ENCODE results near the gene ANXA3.

The ANXA3 gene

DNA sequence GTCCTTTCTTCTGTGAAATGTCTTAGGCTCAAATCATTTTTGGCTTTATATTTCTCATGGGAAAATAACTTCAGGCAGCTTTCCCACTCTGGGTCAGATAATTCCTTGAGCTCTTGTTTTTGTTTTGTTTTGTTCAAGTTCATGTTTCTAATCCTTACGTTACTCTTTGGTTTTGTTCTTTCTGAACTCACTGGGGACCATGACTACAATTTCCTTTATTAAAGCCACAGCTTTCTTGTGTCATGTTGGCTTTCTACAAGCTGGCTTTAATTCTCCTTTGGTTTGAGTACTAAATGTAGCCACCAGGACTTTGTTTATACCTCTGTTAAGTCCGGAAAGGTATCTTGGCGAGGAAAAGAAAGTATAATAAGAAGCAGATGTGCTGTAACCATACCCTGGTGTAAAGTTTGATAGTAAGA lies 30.8 kb upstream of the ANXA3 start:
- Histone ChIP-seq H3K4me1 (ENCODE audit: insufficient read depth, low read length) (no peaks in the 10 kb centered on the region), H3K36me3 (ENCODE audit: insufficient read depth, low read length) (peaks cover 60% of the 10 kb centered on the region), H3K27ac (ENCODE audit: low read depth, low read length) (no peak overlapping the region), H3K4me3 (ENCODE audit: low read length) (no peak overlapping the region), H3K9ac (ENCODE audit: low read depth, low read length) (no peak overlapping the region), H3K9me3 (ENCODE audit: insufficient read depth, low read depth, low read length) (no peaks in the 10 kb centered on the region), H3K27me3 (ENCODE audit: insufficient read depth, low read length) (no peaks in the 10 kb centered on the region)
- 94% methylated on average over 3 of the region's 3 CpGs for WGBS

DNA sequence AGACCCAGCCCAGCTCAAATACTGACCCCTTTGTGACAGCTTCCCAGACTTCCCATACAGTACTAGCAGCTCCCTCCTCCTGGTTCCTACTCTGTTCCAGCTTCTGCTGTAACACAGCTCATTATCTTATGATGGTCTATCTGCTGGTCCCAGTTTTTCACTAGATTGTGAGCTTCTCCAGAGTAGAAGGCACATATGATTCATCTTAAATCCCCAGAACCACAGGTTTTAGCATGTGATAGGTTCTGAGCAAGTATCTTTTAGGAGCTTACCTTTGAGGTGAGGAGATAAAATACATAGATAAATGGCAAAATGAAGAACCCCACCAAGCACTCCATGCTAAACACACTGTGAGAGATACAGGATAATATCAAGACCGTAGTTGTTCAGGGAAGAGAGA lies 27.6 kb upstream of the ANXA3 start:
- H3K27ac ChIP-seq (ENCODE audit: low read depth, low read length), result no peak overlapping the region
- H3K9me3 ChIP-seq (ENCODE audit: insufficient read depth, low read depth, low read length), result no peaks in the 10 kb centered on the region
- H3K36me3 ChIP-seq (ENCODE audit: insufficient read depth, low read length), result peaks cover 78% of the 10 kb centered on the region
- H3K4me1 ChIP-seq (ENCODE audit: insufficient read depth, low read length), result no peaks in the 10 kb centered on the region
- no peak overlapping the region for H3K9ac ChIP-seq (ENCODE audit: low read depth, low read length)
- H3K4me3 ChIP-seq (ENCODE audit: low read length), result no peak overlapping the region
- WGBS, result 38% methylated on average over 1 of the region's 1 CpG
- no peaks in the 10 kb centered on the region for H3K27me3 ChIP-seq (ENCODE audit: insufficient read depth, low read length)

DNA sequence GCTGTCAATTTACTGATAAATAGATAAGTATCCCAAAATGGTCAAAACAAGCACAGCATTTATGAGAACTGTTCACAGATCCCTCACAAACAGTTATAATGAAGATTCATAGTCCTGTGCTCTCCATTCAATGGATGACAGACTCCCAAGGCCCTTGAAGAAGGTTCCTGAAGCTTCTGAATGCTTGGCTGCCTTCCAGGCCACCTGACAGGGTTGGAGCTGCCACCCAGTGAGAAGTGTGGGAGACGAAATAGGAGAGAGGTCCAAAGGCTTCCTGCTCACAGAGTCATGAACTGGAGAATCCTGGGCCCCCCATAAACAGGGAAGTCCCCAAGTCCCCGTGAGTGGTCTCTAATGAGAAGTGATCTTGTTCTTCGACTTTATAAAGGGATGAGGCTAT lies 26.0 kb upstream of the ANXA3 start:
- no peak overlapping the region for H3K4me3 ChIP-seq (ENCODE audit: low read length)
- no peaks in the 10 kb centered on the region for H3K9me3 ChIP-seq (ENCODE audit: insufficient read depth, low read depth, low read length)
- no peak overlapping the region for H3K9ac ChIP-seq (ENCODE audit: low read depth, low read length)
- 90% methylated on average over 3 of the region's 3 CpGs for WGBS
- no peaks in the 10 kb centered on the region for H3K4me1 ChIP-seq (ENCODE audit: insufficient read depth, low read length)
- peaks cover 70% of the 10 kb centered on the region for H3K36me3 ChIP-seq (ENCODE audit: insufficient read depth, low read length)
- H3K27me3 ChIP-seq (ENCODE audit: insufficient read depth, low read length), result no peaks in the 10 kb centered on the region
- H3K27ac ChIP-seq (ENCODE audit: low read depth, low read length), result no peak overlapping the region

DNA sequence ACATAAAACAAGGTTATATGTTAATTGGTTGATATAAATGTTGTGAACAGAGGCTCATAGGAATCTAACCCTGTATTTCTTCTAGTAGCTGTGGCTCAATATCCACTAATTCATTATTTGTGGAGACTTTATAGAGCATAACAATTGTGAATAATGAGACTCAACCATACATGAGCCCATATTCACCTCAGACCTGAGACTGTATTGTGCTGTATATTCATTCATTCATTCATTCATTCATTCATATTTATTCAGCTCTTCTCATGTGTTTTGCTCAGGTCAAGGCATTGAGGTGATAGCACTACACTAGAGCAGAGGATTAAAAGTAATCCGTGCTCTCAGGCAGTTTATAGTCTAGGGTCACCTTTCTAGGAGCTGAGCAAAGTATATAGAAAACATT lies 24.5 kb upstream of the ANXA3 start:
- Histone ChIP-seq H3K36me3 (ENCODE audit: insufficient read depth, low read length) (peaks cover 55% of the 10 kb centered on the region), H3K4me3 (ENCODE audit: low read length) (no peak overlapping the region), H3K9ac (ENCODE audit: low read depth, low read length) (no peak overlapping the region), H3K27ac (ENCODE audit: low read depth, low read length) (no peak overlapping the region), H3K4me1 (ENCODE audit: insufficient read depth, low read length) (no peaks in the 10 kb centered on the region), H3K27me3 (ENCODE audit: insufficient read depth, low read length) (no peaks in the 10 kb centered on the region), H3K9me3 (ENCODE audit: insufficient read depth, low read depth, low read length) (no peaks in the 10 kb centered on the region)
- WGBS, result 100% methylated on average over 1 of the region's 1 CpG

DNA sequence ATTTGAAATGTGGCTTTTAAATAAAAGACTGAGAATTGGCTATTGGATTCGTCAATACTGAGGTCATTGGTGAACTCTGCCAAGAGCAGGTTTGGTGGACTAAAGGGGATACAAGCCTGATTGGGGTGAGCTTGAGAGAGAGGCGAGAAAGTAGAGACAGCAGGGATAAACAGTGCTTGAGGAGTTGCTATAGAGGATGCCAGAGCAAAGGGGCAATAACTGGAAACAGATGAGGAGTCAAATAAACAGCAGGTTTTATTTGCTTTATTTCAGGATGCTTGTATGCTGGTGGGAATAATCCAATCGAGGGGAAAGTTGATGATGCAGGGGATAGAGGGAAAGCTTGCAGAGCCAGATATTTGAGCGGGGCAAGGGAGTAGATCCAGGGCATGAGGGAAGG lies 24.0 kb upstream of the ANXA3 start:
- Histone ChIP-seq H3K9ac (ENCODE audit: low read depth, low read length) (no peak overlapping the region), H3K36me3 (ENCODE audit: insufficient read depth, low read length) (peaks cover 51% of the 10 kb centered on the region), H3K9me3 (ENCODE audit: insufficient read depth, low read depth, low read length) (no peaks in the 10 kb centered on the region), H3K27me3 (ENCODE audit: insufficient read depth, low read length) (no peaks in the 10 kb centered on the region), H3K4me1 (ENCODE audit: insufficient read depth, low read length) (no peaks in the 10 kb centered on the region), H3K4me3 (ENCODE audit: low read length) (no peak overlapping the region), H3K27ac (ENCODE audit: low read depth, low read length) (no peak overlapping the region)
- WGBS, result 92% methylated on average over 4 of the region's 4 CpGs

DNA sequence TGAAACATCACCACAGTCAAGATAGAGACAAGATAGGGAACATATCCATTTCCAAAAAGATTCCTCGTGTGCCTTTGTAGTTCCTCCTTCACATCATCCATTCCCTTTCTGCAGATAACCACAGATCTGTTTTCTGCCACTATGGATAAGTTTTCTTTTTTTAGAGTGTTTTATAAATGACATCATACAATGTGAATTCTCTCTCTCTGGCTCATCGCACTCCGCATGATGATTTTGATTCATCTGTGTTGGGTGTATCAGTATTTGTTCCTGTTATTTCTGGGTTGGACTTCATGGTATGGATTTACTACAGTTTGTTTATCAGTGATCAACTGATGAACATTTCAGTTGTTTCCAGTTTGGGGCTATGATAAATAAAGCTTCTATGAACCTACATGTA lies 23.2 kb upstream of the ANXA3 start:
- Histone ChIP-seq H3K36me3 (ENCODE audit: insufficient read depth, low read length) (peaks cover 44% of the 10 kb centered on the region), H3K4me1 (ENCODE audit: insufficient read depth, low read length) (no peaks in the 10 kb centered on the region), H3K9ac (ENCODE audit: low read depth, low read length) (no peak overlapping the region), H3K27me3 (ENCODE audit: insufficient read depth, low read length) (no peaks in the 10 kb centered on the region), H3K9me3 (ENCODE audit: insufficient read depth, low read depth, low read length) (no peaks in the 10 kb centered on the region), H3K27ac (ENCODE audit: low read depth, low read length) (no peak overlapping the region), H3K4me3 (ENCODE audit: low read length) (no peak overlapping the region)
- WGBS, result 85% methylated on average over 3 of the region's 3 CpGs

DNA sequence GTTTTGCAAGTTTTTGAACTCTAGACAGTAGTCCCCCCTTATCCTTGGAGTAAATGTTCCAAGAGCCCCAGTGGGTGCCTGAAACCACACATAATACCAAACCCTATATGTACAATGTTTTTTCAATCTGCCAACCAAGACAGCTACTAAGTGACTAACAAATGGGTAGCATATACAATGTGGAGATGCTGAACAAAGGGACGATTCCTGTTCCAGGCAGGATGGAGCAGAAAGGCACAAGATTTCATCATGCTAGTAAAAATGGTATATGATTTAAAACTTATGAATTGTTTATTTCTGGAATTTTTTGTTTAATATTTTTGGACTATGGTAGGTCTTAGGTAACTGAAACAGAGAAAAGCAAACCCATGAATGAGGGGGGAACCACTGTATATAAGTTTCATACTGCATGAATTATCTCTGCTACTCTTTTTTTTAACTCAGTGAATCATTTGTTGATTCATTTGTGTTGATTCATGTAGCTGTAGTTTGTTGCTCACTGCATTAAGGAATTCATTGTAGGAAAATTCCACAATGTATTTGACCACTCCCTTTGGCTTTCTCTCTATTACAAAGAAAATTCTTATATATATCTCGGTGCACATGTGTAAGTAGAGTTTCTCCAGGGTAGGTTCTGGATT lies 21.9 kb upstream of the ANXA3 start:
- no peak overlapping the region for H3K27ac ChIP-seq (ENCODE audit: low read depth, low read length)
- H3K4me3 ChIP-seq (ENCODE audit: low read length), result no peak overlapping the region
- no peaks in the 10 kb centered on the region for H3K27me3 ChIP-seq (ENCODE audit: insufficient read depth, low read length)
- H3K36me3 ChIP-seq (ENCODE audit: insufficient read depth, low read length), result peaks cover 34% of the 10 kb centered on the region
- no peaks in the 10 kb centered on the region for H3K4me1 ChIP-seq (ENCODE audit: insufficient read depth, low read length)
- no peak overlapping the region for H3K9ac ChIP-seq (ENCODE audit: low read depth, low read length)
- H3K9me3 ChIP-seq (ENCODE audit: insufficient read depth, low read depth, low read length), result no peaks in the 10 kb centered on the region
- 87% methylated on average over 2 of the region's 2 CpGs for WGBS

DNA sequence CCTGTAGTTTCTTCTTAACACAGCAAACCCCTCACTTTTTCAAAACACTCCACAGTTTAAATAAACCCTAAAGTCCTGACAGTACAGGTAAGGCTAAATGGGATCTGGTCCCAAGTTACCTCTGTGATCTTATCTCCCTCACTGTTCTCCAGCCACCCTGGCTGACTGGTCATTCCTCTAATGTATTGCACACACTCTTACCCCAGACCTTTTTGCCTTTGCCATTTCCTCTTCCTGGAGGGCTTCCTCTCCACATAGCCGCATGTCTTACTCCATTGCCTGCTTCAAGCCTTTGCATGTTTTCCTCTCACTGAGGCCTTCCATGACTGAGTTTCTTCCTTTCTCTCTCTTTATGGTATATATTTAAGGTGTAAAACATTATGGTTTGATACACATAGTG lies 19.5 kb upstream of the ANXA3 start:
- Histone ChIP-seq H3K36me3 (ENCODE audit: insufficient read depth, low read length) (peaks cover 35% of the 10 kb centered on the region), H3K4me1 (ENCODE audit: insufficient read depth, low read length) (no peaks in the 10 kb centered on the region), H3K9ac (ENCODE audit: low read depth, low read length) (no peak overlapping the region), H3K27ac (ENCODE audit: low read depth, low read length) (no peak overlapping the region), H3K4me3 (ENCODE audit: low read length) (no peak overlapping the region), H3K27me3 (ENCODE audit: insufficient read depth, low read length) (no peaks in the 10 kb centered on the region), H3K9me3 (ENCODE audit: insufficient read depth, low read depth, low read length) (no peaks in the 10 kb centered on the region)
- 100% methylated on average over 1 of the region's 1 CpG for WGBS

DNA sequence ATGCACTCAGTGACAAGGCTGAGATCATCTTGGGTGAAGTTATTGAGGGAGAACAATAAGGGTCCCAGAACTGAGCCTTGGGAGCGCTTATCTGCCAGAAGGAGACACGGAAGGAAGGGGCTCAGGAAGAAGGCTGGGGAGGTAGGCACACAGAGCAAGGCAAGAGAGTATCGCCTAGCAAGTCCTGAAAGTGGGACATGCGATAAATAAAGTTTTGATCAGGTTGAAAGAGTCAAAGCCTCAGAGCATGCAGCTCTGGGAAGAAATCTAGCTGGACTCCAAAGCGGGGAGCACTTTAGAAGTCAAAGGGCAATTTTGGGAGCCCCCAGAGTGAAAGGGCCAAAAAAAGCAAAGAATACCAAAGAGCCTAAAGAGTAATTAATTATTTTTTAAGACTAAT lies 17.7 kb upstream of the ANXA3 start:
- H3K9me3 ChIP-seq (ENCODE audit: insufficient read depth, low read depth, low read length), result no peaks in the 10 kb centered on the region
- H3K27me3 ChIP-seq (ENCODE audit: insufficient read depth, low read length), result no peaks in the 10 kb centered on the region
- H3K4me1 ChIP-seq (ENCODE audit: insufficient read depth, low read length), result no peaks in the 10 kb centered on the region
- peaks cover 31% of the 10 kb centered on the region for H3K36me3 ChIP-seq (ENCODE audit: insufficient read depth, low read length)
- WGBS, result 74% methylated on average over 5 of the region's 5 CpGs
- no peak overlapping the region for H3K27ac ChIP-seq (ENCODE audit: low read depth, low read length)
- no peak overlapping the region for H3K9ac ChIP-seq (ENCODE audit: low read depth, low read length)
- H3K4me3 ChIP-seq (ENCODE audit: low read length), result no peak overlapping the region

DNA sequence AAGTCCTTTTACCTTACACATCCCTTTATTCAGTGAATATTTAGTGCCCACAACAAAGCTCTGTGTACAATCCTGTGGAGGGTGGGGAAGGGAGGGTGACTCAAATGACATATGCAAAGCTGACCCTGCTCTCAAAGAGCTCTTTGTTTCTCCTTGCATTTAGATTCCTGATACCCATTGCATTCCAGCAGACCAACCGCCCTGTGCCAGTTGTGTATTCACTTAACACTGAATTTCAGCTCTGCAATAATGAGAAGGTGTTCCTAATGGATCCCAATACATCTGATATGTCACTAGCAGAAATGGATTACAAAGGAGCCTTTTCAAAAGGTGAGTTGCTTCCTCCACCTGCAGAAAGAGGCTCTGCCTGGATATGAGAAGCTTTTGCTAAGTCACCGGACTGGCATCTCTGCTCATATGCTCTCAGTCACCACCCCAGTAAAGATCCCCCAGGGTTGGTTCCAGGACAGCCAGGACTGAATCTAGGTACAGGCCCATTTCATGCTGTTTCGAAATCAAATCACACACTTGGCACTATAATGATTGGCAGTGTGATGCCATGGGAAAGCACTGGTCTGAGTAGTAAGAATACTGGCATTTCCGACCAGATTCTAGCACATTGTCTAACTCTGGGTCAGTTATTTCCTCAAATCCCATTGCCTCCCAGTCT lies 17.1 kb upstream of the ANXA3 start:
- no peaks in the 10 kb centered on the region for H3K27me3 ChIP-seq (ENCODE audit: insufficient read depth, low read length)
- no peaks in the 10 kb centered on the region for H3K4me1 ChIP-seq (ENCODE audit: insufficient read depth, low read length)
- no peak overlapping the region for H3K4me3 ChIP-seq (ENCODE audit: low read length)
- WGBS, result 86% methylated on average over 4 of the region's 4 CpGs
- H3K9me3 ChIP-seq (ENCODE audit: insufficient read depth, low read depth, low read length), result no peaks in the 10 kb centered on the region
- H3K27ac ChIP-seq (ENCODE audit: low read depth, low read length), result no peak overlapping the region
- H3K36me3 ChIP-seq (ENCODE audit: insufficient read depth, low read length), result peaks cover 34% of the 10 kb centered on the region
- no peak overlapping the region for H3K9ac ChIP-seq (ENCODE audit: low read depth, low read length)

DNA sequence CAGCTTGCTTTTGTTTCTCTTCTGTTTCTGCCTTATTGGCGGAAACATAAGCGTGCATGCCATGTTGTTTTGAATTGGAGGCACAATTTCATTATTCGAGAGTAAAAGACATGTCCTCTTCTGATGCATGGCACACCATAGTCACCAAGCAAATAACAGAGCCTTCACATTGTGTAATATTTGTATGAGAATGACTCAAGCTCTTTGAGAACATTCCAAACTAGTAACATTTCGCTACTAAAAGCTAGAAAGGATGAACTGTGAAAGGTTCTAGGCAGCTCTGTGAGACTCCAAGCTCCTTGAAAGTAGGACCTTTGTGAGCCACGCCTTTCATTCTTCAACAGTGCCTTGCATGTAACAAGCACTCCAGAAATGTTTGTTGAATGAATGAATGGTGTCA lies 9.2 kb upstream of the ANXA3 start:
- WGBS, result 97% methylated on average over 5 of the region's 5 CpGs
- H3K4me1 ChIP-seq (ENCODE audit: insufficient read depth, low read length), result no peaks in the 10 kb centered on the region
- H3K4me3 ChIP-seq (ENCODE audit: low read length), result no peak overlapping the region
- no peaks in the 10 kb centered on the region for H3K27me3 ChIP-seq (ENCODE audit: insufficient read depth, low read length)
- H3K9ac ChIP-seq (ENCODE audit: low read depth, low read length), result no peak overlapping the region
- peaks cover 33% of the 10 kb centered on the region for H3K36me3 ChIP-seq (ENCODE audit: insufficient read depth, low read length)
- 0 out of 2 replicates have a peak, but pooled peaks cover 3% of the 10 kb centered on the region for H3K9me3 ChIP-seq (ENCODE audit: insufficient read depth, low read depth, low read length)
- no peak overlapping the region for H3K27ac ChIP-seq (ENCODE audit: low read depth, low read length)
